ENCODE data around the gene EPN2. TPM values are rescaled to one million over a fixed set of nuclear protein-coding genes. Genes with fewer than 3 reads are reported as not detected.

EPN2 gene
- total and polyA plus RNA-seq, 10 of the 15 experiments (the other 5 are each of a cell fraction or from before 2014, with no cell fraction given), result 0.26 to 8.4 (median 4.7) TPM

- BruUV-seq (replicated peaks), result no TSS peak
- ChIA-PET CTCF (interaction anchor here (0.6 to 4.6 kb wide), 4 partner anchors 11 to 148 kb away, joined by 3 to 66 read pairs (median 4); partner anchors contain the start of gene MAPK7), SMC1A (ENCODE audit: uncharacterized antibody, unreplicated experiment) (interaction anchor here (0.9 to 1.6 kb wide), 3 partner anchors 11 to 397 kb away, joined by 3 to 6 read pairs (median 4); partner anchors contain the start of gene MAPK7), RAD21 (ENCODE audit: unreplicated experiment) (interaction anchor here (0.9 to 4.4 kb wide), 3 partner anchors 13 to 401 kb away, joined by 3 to 35 read pairs (median 3); partner anchors contain the start of gene MAPK7), POLR2A (interaction anchor here (1.2 kb wide), 1 partner anchor 13 kb away, joined by 5 read pairs; the partner anchor contains the start of gene MAPK7)
- WGBS (ENCODE audit: insufficient coverage, insufficient replicate concordance, low lambda C conversion rate, missing lambda C conversion rate), result 34% methylated on average over 4 of the region's 4 CpGs
- H3K36me3 ChIP-seq (ENCODE audit: control insufficient read depth in 2 of 2, insufficient read depth in 2 of 2, low read length in 1 of 2), result no peaks in the 10 kb centered on the region
- peaks cover 13% of the 10 kb centered on the region for H3K4me1 ChIP-seq (ENCODE audit: control insufficient read depth, insufficient read depth, low read length)
- no peak overlapping the region for H3K9ac ChIP-seq (ENCODE audit: control insufficient read depth, insufficient read depth, low read length)
- H2AFZ ChIP-seq (ENCODE audit: control insufficient read depth, low read depth, low read length), result no peak overlapping the region
- no peaks in the 10 kb centered on the region for H3K79me2 ChIP-seq (ENCODE audit: control insufficient read depth, insufficient read depth, low read length)
- H3K4me2 ChIP-seq (ENCODE audit: control insufficient read depth, insufficient read depth), result no peak overlapping the region
- intact Hi-C loops (cut with micrococcal nuclease; ENCODE audit: unreplicated experiment), result loop anchor here (10.0 kb wide), 1 partner anchor 279 kb away; the partner anchor contains the start of gene ALDH3A2
- H3K27me3 ChIP-seq (replicated peaks in 1 of 2; ENCODE audit: control insufficient read depth in 2 of 2, insufficient read depth in 2 of 2, low read length in 1 of 2), result no peaks in the 10 kb centered on the region; a peak in 1 of 4 replicates
- ATAC-seq, result no peak
- FAIRE-seq, result no peak
- no peaks in the 10 kb centered on the region for H3K9me3 ChIP-seq (replicated peaks; ENCODE audit: control insufficient read depth, insufficient read depth, low read length)
- no peaks in the 10 kb centered on the region for H4K20me1 ChIP-seq (ENCODE audit: control insufficient read depth, insufficient read depth)
- no peak for DNase-seq (ENCODE audit: low read depth, low spot score)
- TF ChIP-seq ZBTB4 (CRISPR knock-in tag; IDR thresholded peaks at IDR 0.05), result no peak
- no peak for TF ChIP-seq BRCA1 (IDR thresholded peaks at IDR 0.05; ENCODE audit: low read depth, low read length)
- no peak for TF ChIP-seq E2F4 (IDR thresholded peaks at IDR 0.05; ENCODE audit: low read depth, low read length)
- TF ChIP-seq CTCF (IDR thresholded peaks at IDR 0.05 in 2 of 3, conservative IDR thresholded peaks at IDR 0.05 in 1 of 3; ENCODE audit: control insufficient read depth in 2 of 3, extremely low read depth in 1 of 3, insufficient read depth in 1 of 3, low read depth in 3 of 3, low read length in 3 of 3), result no peak
- no peak for TF ChIP-seq MEF2A (IDR thresholded peaks at IDR 0.05; ENCODE audit: insufficient read depth, low read depth, low read length)
- no peak overlapping the region for H3K27ac ChIP-seq (ENCODE audit: control insufficient read depth, insufficient read depth)
- no peak overlapping the region for H3K4me3 ChIP-seq
- in situ Hi-C loops (cut with MboI), result loop anchor here (5.0 kb wide), 1 partner anchor 397 kb away; no protein-coding TSS in a partner anchor
Measured at GRCh38 chr17:19365499-19365817, 128.3 kb downstream of the EPN2 start.

Data from GM12878 (cell line).